ENCODE results near the gene PLA2G7. TPM values are rescaled to one million over a fixed set of nuclear protein-coding genes. Genes with fewer than 3 reads are reported as not detected.

PLA2G7 gene
- total and polyA plus RNA-seq, 10 of the 15 experiments (the other 5 are each of a cell fraction or from before 2014, with no cell fraction given) = not detected

- no peak for TF ChIP-seq CUX1 (IDR thresholded peaks at IDR 0.05; ENCODE audit: insufficient replicate concordance, low read depth, low read length)
- no peak for TF ChIP-seq MYB (IDR thresholded peaks at IDR 0.05; ENCODE audit: borderline replicate concordance, low read depth, low read length)
- TF ChIP-seq ZSCAN29 (IDR thresholded peaks at IDR 0.05) = no peak
- no peak for TF ChIP-seq NR2C1 (IDR thresholded peaks at IDR 0.05)
- TF ChIP-seq POLR2AphosphoS2 (IDR thresholded peaks at IDR 0.05; ENCODE audit: low read depth, low read length) = no peak
- TF ChIP-seq SMAD1 (IDR thresholded peaks at IDR 0.05; ENCODE audit: low read depth, partially characterized antibody) = no peak
- no peak for TF ChIP-seq NFYA (IDR thresholded peaks at IDR 0.05; ENCODE audit: borderline replicate concordance, low read depth, low read length)
- no peak for TF ChIP-seq RUNX3 (IDR thresholded peaks at IDR 0.05; ENCODE audit: low read length)
- TF ChIP-seq BRCA1 (IDR thresholded peaks at IDR 0.05; ENCODE audit: low read depth, low read length) = no peak
- TF ChIP-seq PBX3 (IDR thresholded peaks at IDR 0.05; ENCODE audit: insufficient replicate concordance, low read depth, low read length) = no peak
These were observed 1.8 kb downstream of the PLA2G7 start (continued) for GRCh38 chr6:46733341-46733801.

Data from GM12878 (cell line).